HG03175 (cell line): Measurements from ENCODE around the gene GTF3C5.
"Not testable (repeated sequence)": the region's sequence is repeated elsewhere in the genome, so short reads cannot be mapped to it uniquely, and the experiment has no call there.

Experiments used
- ATAC-seq: cut with Tn5 transposase; IDR thresholded peaks from one replicate; pipeline ENCODE4 v1.9.1; 2021; ENCODE audit warnings: mild to moderate bottlenecking, moderate library complexity; ENCODE audit not compliant: unreplicated experiment

The GTF3C5 gene

DNA sequence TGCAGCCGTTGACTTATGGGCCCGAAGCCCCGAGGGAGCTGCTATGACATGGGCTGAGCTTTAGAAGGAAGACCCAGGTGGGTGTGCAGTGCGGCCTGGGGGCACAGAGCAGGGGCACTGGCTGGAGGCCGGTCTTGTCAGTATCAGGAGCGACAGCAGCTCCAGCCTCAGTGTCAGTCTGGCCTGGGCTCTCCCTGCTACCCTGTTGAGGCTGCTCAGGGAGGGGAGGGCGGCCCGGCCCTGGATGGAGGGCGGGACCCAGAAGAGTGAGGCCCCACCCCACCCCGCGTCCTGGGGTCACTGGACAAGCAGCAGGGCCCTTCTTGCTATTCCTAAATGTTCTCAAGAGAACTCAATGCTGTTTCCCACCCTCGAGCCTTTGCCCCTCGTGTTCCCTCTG lies 34.3 kb upstream of the GTF3C5 start:
- no peak for ATAC-seq

DNA sequence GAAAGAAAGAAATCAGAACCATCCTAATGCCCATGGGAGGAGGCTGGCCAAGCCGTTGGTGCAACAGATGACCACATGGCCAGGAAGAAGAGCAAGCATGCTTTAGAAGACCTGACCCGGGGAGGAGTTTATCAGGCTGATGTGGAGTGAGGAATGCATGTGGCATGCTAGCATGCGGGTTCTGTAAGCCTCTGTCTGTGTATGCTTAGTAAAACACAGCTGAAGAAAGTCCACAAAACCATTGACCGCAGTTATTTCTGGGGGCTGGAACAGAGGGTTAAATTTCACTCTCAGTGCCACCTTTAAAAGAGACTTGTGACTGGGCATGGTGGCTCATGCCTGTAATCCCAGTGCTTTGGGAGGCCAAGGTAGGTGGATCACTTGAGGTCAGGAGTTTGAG lies 33.2 kb upstream of the GTF3C5 start:
- ATAC-seq = no peak

DNA sequence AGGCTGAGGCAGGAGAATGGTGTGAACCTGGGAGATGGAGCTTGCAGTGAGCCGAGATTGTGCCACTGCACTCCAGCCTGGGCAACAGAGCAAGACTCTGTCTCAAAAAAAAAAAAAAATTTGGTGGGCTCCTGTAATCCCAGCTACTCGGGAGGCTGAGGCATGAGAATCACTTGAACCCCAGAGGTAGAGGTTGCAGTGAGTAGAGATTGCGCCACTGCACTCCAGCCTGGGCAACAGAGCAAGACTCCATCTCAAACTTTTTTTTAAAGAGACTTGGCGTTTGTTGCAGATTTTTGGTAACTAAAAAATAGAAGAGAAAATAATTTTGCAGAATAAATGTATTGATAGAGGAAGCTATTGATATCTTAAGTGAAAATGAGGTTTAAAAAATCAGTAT lies 32.6 kb upstream of the GTF3C5 start:
- not testable (repeated sequence) for ATAC-seq

DNA sequence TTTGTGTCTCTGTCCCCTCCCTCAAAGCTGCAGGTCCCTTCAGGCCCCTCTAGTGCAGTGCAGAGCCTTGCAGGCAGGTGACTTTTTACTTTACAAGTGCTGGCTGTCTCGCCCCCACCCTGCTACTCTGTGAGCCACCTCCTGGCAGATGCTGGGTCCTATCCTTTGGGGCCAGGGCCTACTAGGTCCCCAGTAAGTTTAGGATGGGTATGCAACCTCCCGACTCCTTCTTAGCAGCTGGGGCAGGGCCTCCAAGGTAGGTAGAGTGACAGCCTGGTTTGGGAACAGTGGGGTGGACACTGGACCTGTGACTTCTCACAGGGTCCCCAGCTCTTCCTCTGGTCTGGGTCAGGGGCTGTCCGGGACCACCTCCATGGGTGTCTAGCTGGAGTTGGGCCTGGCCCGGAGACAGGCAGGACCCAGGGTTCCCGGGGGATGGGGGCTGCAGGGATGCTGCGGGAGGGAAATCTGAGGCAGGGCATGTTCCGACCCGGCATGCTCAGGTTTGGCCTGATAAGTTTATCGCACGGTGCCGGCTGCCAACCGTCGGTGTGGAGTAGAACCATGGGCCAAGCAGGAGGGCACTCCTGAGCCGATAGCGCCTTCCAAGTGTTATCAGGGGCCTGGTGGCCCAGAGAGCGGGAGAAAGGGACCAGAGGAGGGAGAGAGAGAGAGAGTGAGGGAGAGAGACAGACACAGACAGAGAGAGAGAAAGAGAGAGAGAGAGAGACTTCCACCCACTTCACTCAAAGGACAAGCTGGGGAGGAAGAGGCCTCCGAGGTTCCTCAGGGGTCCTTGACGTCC lies 31.8 kb upstream of the GTF3C5 start:
- ATAC-seq = no peak

DNA sequence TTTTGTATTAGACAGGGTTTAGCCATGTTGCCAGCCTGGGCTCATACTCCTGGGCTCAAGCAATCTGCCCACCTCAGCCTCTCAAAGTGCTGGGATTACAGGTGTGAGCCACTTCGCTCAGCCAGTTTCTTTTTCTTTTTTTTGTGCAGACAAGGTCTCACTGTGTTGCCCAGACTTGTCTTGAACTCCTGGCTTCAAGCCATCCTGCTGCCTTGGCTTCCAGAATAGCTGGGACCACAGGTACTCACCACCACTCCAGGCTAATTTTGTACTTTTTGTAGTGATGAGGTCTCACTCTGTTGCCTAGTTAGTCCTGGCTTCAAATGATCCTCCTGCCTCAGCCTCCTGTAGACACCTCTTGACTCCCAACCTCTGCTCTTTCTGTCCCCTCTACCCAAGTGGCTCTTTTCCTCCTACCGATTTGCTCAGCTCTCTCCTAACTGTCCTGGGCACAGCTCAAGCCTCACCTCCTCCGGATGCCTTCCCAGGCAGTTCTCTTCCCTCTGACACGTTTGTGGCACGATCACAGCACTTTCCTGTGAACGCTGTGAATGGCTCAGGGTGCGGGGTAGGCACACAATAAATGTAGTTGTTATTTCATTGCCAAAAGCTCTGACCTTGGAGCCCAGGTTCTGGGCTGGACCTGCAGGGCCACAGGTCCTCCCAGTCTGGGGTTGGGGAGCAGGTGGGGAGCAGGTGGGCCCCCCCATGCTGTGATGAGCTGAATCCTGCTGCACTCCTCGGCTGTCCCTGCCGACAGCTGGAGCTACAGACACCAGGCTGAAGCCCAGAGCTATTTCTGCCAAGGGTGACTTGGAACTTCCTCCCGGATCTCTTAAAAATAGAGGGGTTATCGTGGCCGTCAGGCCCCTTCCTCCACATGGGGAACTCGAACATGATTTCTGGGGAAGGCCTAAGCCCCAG lies 28.4 kb upstream of the GTF3C5 start:
- ATAC-seq = no peak

DNA sequence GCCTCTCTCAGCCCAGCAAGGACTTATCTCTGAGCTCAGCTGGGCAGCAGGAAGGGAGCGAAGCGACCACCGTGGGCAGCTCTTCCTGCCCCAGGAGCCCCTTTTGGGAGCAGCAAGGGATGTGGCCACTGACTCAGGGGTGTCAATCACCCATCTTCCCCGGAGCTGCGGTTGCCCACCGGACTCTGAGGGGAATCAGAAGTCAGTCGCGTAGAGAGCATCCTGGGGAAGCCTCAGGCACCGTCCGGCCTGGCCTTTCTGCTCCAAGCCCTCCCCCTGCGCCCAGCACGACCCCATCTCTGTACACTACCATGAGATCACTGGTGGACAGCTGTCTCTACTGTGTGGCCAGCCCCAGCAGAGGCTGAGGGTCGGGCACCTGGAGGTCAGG lies 27.7 kb upstream of the GTF3C5 start:
- no peak for ATAC-seq

DNA sequence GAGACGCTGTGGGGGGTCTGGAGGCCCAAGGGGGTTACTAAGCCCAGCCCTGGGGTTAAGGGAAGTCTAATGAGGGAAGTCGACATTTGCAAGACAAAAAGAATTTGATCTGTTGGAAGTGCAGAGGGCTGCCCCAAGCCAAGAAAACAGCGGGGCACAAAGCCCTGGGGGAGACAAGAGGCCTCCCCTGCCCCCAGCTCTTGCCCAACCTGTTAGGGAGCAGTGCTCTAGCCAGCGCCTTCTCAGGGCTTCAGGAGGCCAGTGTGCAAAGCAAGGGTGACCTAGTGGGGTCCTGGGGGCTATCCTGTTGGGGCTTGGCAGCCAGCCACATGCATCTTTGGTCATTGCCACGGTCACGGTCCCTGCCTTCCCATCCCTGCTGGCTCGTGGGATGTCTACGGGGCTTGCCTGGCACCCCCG lies 27.1 kb upstream of the GTF3C5 start:
- ATAC-seq = no peak

DNA sequence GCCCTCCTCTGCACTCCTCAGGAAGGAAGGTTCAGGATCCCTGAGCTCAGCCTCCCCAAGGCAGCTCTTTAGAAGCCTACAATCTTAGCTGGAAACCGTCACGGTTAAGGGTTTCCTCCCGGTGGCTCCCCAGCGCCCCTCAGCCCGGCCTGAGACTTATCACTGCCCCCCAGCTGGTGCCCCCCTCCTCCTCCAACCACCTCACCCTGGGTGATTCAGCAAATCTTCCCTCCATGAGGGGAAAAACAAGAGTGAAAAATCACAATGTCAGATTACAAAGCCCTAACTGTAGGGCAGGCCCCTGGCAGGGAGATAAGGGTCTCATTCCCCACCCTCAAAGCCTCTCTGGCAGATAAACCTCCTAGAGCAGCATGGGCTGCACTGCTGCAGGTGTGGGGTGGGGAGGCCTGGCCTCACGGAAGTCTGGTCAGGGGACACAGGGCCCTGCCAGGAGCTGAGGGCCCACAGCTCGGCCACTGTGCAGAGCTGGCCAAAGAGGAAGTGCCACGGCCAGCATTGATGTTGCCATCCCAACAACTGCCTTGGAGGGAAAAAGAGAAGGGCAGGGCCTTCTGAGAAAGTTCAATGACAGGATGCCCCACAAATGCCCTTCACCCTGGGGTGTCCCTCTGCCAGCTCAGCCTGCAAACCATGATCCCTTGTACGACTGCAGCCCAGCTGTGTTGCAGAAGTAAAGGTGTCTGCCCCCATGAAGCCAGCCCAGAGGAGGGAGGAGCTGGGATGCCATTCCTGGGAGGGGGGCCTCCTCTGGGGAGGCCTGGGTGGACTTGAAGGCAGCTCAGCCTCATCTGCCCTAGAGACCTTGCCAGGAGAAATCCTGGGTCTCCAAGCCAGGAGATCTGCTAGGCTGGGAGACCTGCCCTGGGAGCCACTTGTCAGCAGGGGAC lies 26.5 kb upstream of the GTF3C5 start:
- no peak for ATAC-seq

DNA sequence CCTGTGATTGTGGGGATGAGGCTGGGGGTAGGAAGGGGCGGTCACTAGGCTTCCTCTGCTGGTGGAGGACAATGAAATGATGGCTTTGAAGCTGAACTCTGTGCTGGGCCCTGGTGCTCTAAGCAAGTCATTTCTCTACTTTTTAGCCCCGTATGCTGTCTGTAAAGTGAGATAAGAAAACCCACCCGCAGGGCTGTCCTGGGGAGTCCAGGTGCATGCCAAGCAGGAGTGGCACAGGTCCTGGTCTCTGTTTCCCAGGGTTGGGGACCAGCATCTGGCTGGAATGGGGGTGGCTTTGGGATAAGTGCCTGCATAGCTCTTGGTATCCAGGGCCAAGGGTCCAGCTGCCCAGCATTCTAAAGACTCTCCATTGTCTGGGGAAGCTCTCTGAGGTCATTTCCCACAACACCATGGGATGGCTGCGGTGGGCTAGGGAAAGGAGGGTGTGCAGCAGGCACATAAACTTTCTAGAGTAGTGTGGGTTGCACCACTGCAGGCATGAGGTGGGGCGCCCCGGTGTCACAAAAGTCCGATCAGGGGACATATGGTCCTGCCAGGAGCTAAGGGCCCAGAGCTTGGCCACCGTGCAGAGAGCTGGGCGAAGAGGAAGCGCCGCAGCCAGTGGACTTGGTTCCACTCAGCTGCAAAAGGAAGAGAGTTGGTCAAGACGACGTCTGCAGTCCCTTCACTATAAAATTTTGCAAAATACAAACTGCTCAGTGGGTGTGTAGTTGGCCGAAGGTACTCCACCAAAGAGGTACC lies 25.6 kb upstream of the GTF3C5 start:
- ATAC-seq = no peak

DNA sequence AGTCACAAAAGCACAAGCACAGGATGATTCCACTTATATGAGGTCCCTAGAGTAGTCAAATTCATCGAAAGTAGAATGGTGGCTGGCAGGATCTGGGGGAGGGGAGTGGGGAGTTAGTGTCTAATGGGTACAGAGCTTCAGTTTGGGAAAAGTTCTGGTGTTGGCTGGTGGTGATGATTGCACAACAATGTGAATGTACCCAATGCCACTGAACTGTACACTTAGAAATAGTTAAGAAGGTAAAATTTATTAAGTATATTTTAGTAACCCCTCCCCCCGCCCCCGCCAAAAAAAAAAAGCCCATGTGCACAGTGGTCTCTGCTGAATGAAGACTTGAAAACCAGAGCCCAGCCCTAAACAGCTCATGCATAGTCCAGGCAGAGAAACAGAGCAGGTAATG lies 24.8 kb upstream of the GTF3C5 start:
- no peak for ATAC-seq

DNA sequence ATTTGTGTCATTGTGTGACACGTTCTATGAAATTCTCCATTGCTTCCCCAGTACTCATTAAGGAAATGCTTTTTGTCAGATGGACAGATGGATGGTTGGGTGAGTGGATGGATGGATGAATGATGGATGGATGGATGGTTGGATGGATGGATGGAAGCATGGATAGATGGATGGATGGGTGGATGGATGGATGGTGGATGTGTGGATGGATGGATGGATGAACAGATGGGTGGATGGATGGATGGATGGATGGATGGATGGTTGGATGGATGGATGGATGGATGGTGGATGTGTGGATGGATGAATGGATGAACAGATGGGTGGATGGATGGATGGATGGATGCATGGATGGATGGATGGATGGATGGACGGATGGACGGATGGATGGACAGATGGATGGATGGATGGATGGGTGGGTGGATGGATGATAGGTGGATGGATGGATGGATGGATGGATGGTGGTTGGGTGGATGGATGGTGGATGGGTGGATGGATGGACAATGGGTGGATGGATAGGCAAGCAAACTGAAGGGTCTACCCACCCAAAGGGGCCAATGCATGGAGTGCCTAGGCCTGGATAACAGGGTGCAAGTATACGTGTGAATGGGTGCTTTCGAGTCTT lies 24.0 kb upstream of the GTF3C5 start:
- ATAC-seq = no peak

DNA sequence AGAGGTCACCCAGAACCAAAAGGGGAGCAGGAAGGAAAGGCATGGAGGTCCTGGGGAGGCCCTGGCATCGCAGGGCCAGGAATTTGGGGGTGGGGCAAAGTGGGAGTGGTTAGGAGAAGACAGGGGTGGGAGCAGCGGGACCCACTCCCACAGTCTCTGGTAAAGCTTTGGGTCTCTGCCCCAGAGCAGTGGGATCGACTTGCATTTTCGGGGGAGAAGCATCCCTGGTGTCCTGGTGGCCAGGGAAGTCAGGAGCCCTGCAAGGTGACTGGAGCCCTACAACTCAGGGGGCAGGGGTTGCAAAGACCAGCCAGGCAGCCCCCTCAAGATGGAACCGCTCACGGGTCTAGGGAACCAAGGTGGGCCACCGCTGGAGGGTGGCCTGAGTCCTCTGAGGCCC lies 22.4 kb upstream of the GTF3C5 start:
- ATAC-seq = no peak

DNA sequence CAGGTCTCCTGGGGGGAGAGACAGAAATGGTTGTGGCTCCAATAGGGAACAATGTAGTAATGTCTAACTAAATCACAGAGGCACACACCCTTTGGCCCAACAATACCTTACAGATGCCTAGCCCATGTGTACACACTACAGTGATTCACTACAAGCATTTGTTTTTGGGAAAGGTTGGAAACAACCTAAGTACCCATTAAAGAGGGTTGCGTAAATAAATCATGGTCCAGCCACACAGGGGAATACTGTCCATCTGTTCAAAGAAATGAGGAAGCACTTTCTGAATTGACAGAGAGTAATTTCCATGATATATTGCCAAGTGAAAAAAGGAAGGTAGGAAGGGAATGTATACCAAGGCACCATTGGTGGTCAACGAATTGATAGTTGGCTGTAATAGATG lies 22.0 kb upstream of the GTF3C5 start:
- ATAC-seq = no peak

DNA sequence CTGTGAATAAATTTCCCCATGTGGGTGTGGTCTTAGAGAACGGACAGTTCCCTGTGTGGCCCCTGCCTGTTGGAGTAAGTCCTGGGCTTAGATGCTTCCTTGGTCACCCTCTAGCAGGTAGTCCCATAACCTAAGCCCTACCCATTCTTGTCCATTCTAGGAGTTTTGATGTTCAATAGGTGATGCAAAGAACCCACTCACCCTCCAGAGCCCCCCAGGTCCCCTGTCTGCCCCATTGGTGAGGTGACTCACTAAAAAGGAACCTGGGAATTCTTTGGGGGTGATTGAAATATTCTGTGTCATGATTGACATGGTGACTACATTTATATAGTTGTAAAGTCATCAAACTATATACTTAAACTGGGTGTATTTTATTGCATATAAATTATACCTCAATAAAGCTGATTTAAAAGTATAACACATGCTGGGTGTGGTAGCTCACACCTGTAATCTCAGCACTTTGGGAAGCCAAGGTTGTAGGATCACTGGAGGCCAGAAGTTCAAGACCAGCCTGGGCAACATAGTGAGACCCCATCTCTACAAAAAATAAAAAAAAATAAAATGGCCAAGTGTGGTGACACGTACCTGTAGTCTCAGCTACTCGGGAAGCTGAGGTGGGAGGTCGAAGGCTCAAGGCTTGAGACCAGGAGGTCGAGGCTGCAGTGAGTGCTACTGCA lies 20.8 kb upstream of the GTF3C5 start:
- no peak for ATAC-seq

DNA sequence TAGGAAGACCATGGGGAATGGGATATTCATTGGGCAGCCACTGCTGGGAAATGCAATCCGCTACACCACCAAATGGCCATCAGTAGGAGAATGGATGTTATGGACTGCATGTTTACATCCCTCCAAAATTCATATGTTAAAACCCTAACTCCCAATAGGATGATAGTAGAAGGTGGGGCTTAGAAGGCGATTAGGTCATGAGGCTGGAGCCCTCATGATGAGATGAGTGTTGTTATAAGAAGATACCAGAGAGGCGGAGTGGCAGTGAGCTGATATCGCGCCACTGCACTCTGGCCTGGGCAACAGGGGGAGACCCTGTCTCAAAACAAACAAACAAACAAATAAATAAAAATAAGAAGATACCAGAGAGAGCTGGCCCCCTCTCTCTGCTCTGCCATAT lies 16.1 kb upstream of the GTF3C5 start:
- no peak for ATAC-seq

DNA sequence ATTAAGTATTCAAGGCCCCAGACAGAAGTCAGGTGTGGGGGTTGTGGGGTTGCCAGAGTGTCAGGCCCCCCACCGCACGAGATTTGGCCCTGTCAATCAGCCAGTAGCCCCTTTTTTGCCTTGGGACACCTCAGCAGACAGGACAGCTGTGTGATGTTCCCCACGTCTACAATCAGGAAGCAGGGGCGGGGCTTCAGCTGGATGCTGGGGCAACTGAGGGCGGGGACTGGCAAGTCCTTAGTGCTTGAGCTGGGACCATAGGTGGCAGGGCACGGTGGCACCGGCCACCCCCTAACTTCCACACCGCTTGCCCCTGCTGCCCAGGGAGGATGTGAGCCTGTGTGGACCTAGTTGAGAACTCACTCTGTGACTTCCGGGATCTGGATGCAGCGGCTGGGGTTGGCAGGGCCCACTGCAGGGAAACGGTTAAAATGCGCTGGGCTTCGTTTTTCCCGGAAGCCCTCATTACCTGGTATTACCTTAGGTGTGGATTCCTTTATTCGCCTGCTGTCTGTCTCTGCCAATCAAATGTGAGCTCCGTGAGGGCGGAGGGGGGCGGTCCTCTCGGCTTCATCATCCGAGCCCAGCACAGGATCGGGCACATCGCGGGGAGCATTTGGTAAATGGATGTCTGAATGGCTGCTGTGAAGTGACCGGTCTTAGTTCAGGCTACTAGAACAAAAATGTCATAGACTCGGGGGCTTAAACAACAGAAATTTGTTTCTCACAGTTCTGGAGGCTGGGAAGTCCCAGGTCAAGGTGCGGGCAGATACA lies 7.5 kb upstream of the GTF3C5 start:
- ATAC-seq = no peak

DNA sequence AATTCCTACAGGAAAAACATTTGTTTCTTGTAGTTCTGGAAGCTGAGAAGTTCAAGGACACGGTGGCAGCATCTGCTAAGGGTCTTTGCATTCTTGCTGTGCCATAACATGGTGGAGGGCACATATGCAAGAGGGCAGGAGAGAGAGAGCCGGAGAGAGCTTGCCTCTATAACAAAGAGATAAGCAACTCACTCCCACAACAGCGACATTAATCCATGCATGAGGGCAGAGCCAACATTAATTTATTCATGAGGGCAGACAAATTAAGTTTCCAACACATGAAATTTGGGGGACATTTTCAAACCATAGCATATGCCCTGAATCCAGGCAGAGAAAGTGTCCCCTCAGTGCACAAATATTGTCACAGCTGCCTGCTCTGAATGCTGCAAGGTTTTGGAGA lies 4.4 kb upstream of the GTF3C5 start:
- ATAC-seq = no peak

DNA sequence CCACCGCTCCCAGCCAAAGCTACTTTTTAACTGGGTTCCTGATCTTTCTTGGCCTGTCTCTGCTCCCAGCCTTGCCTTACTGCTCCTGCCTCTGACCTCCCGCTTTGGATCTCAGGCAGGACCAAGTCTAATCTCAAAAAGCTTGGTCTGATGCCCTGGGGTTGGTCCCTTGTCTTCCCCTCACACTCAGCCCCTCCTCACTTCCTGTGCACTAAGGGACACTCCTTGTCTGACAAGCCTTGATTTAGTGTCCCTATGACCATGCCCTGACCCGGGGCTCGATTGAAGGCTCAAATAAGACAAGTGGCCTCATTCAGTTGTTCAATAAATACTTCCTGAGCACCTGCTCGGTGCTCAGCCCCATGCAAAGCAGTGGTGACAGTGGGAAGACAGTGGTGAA lies 3.7 kb upstream of the GTF3C5 start:
- no peak for ATAC-seq

DNA sequence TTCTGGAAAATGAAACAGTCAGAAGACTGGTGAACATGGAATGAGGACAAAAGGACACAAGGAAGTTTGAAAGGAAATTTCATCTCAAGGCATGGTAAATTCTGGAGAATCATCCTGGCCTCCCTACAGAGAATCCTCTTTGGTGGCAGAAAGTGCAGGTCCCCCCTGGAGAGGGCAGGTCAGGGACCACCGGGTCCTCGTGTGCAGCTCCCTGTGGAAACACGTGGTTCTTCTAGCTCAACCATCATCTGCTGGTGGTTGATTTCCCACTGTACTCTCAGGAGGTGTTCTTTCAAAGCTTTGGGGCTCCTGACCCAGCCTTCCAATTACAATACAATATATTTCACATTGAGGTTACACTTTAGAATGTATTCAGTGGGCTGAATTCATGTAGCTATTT lies 2.6 kb upstream of the GTF3C5 start:
- ATAC-seq = no peak
